Measurements from ENCODE around the gene MAGI2. TPM values are rescaled to one million over a fixed set of nuclear protein-coding genes. Genes with fewer than 3 reads are reported as not detected.

The MAGI2 gene
- total RNA-seq, 3 donors from 2014 or later (not counting 1 experiment from before 2014, with no cell fraction given): 0.09 to 0.48 (median 0.27) TPM

- H3K27ac ChIP-seq (ENCODE audit: low read length): no peak overlapping the region
- no peak for TF ChIP-seq CTCF (IDR thresholded peaks at IDR 0.05)
- no peaks in the 10 kb centered on the region for H3K4me1 ChIP-seq (ENCODE audit: control insufficient read depth, insufficient read depth, low read length)
- H3K27me3 Mint-ChIP-seq (ENCODE audit: low read depth in 2 of 2): peaks cover 0 to 17% of the 10 kb centered on the region in 2 donors
- no peak for DNase-seq
- H3K4me3 ChIP-seq (ENCODE audit: low read length): no peak overlapping the region
- no peak overlapping the region for H3K4me3 Mint-ChIP-seq
- no peaks in the 10 kb centered on the region for H3K27me3 ChIP-seq (ENCODE audit: control insufficient read depth, insufficient read depth, low read length)
- H3K36me3 Mint-ChIP-seq: no peaks in the 10 kb centered on the region
- no peaks in the 10 kb centered on the region for H3K36me3 ChIP-seq (ENCODE audit: control insufficient read depth, insufficient read depth, low read length)
- H3K9me3 ChIP-seq (ENCODE audit: control insufficient read depth, insufficient read depth, low read length): no peaks in the 10 kb centered on the region
- H3K27ac Mint-ChIP-seq: no peak overlapping the region
- 88% methylated on average over 10 of the region's 10 CpGs for WGBS (ENCODE audit: insufficient coverage)
- intact Hi-C loops (cut with micrococcal nuclease): no loop called here
- no peak for ATAC-seq
- H3K4me1 Mint-ChIP-seq: no peaks in the 10 kb centered on the region
- H3K9me3 Mint-ChIP-seq: no peaks in the 10 kb centered on the region
Observed at GRCh38 chr7:78175330-78176100, 1278.0 kb downstream of the MAGI2 start.

GRCh38 chr7:78173666-78174065 is 1279.8 kb downstream of the MAGI2 start:
- H3K27me3 Mint-ChIP-seq (ENCODE audit: low read depth in 2 of 2): peaks cover 0 to 17% of the 10 kb centered on the region in 2 donors

GRCh38 chr7:78172933-78173591 is 1280.4 kb downstream of the MAGI2 start:
- H3K27ac Mint-ChIP-seq: no peak overlapping the region
- H3K4me1 Mint-ChIP-seq: no peaks in the 10 kb centered on the region
- Histone ChIP-seq H3K27me3 (ENCODE audit: control insufficient read depth, insufficient read depth, low read length) (no peaks in the 10 kb centered on the region), H3K9me3 (ENCODE audit: control insufficient read depth, insufficient read depth, low read length) (no peaks in the 10 kb centered on the region), H3K27ac (ENCODE audit: low read length) (no peak overlapping the region), H3K36me3 (ENCODE audit: control insufficient read depth, insufficient read depth, low read length) (no peaks in the 10 kb centered on the region), H3K4me3 (ENCODE audit: low read length) (no peak overlapping the region), H3K4me1 (ENCODE audit: control insufficient read depth, insufficient read depth, low read length) (no peaks in the 10 kb centered on the region)
- DNase-seq: no peak
- no peak for ATAC-seq
- WGBS (ENCODE audit: insufficient coverage): 61% methylated on average over 3 of the region's 4 CpGs
- H3K36me3 Mint-ChIP-seq: no peaks in the 10 kb centered on the region
- no peak overlapping the region for H3K4me3 Mint-ChIP-seq
- H3K27me3 Mint-ChIP-seq (ENCODE audit: low read depth in 2 of 2): peaks cover 0 to 17% of the 10 kb centered on the region in 2 donors
- intact Hi-C loops (cut with micrococcal nuclease): no loop called here
- no peaks in the 10 kb centered on the region for H3K9me3 Mint-ChIP-seq
- no peak for TF ChIP-seq CTCF (IDR thresholded peaks at IDR 0.05)

More at GRCh38 chr7:78173666-78174065, 1279.8 kb downstream of the MAGI2 start:
- H3K36me3 Mint-ChIP-seq: no peaks in the 10 kb centered on the region
- intact Hi-C loops (cut with micrococcal nuclease): no loop called here
- ATAC-seq (no peak), DNase-seq (no peak)
- Histone ChIP-seq H3K27me3 (ENCODE audit: control insufficient read depth, insufficient read depth, low read length) (no peaks in the 10 kb centered on the region), H3K4me1 (ENCODE audit: control insufficient read depth, insufficient read depth, low read length) (no peaks in the 10 kb centered on the region), H3K36me3 (ENCODE audit: control insufficient read depth, insufficient read depth, low read length) (no peaks in the 10 kb centered on the region), H3K27ac (ENCODE audit: low read length) (no peak overlapping the region), H3K9me3 (ENCODE audit: control insufficient read depth, insufficient read depth, low read length) (no peaks in the 10 kb centered on the region), H3K4me3 (ENCODE audit: low read length) (no peak overlapping the region)
- TF ChIP-seq CTCF (IDR thresholded peaks at IDR 0.05): no peak
- H3K4me3 Mint-ChIP-seq: no peak overlapping the region
- 62% methylated on average over 5 of the region's 5 CpGs for WGBS (ENCODE audit: insufficient coverage)
- H3K4me1 Mint-ChIP-seq: no peaks in the 10 kb centered on the region
- H3K9me3 Mint-ChIP-seq: no peaks in the 10 kb centered on the region
- H3K27ac Mint-ChIP-seq: no peak overlapping the region

Data from natural killer cell (primary cell).